Stimulated activated CD4-positive, alpha-beta T cell treated with anti-CD3 and anti-CD28 coated beads, Interleukin-4, amount 100 ng/mL, for 1 hour (primary cell): ENCODE results near the gene PTPRA.
A peak's percentile ranks its signal among the peaks of the same experiment; 100 is the strongest.

ENCODE experiments used
- DNase-seq: peaks from one replicate; pipeline ENCODE4 v3.0.0-alpha.2; 2020

PTPRA gene

GRCh38 chr20:2942439-2942838 lies 69.2 kb downstream of the PTPRA start:
- no peak for DNase-seq

GRCh38 chr20:2946988-2947961 lies 74.0 kb downstream of the PTPRA start:
- no peak for DNase-seq

- no peak for DNase-seq
Measured at GRCh38 chr20:2948968-2949367, 75.7 kb downstream of the PTPRA start.

GRCh38 chr20:2952766-2953165 lies 79.5 kb downstream of the PTPRA start:
- DNase-seq, result no peak

- DNase-seq, result no peak
Measured at GRCh38 chr20:2955257-2955970, 82.1 kb downstream of the PTPRA start.

GRCh38 chr20:2956480-2956879 lies 83.2 kb downstream of the PTPRA start:
- no peak for DNase-seq

- DNase-seq, result no peak
Measured at GRCh38 chr20:2967841-2968240, 94.6 kb downstream of the PTPRA start.

- DNase-seq, result no peak
Measured at GRCh38 chr20:2972126-2972525, 98.8 kb downstream of the PTPRA start.

- DNase-seq, result no peak
Measured at GRCh38 chr20:2973574-2973973, 100.3 kb downstream of the PTPRA start.

- no peak for DNase-seq
Measured at GRCh38 chr20:2978519-2978918, 105.2 kb downstream of the PTPRA start.

GRCh38 chr20:2981646-2982045 lies 108.4 kb downstream of the PTPRA start:
- DNase-seq, result no peak

GRCh38 chr20:2983508-2983907 lies 110.2 kb downstream of the PTPRA start:
- DNase-seq, result no peak

- DNase-seq, result no peak
Measured at GRCh38 chr20:2984028-2984501, 110.8 kb downstream of the PTPRA start.

- peak; percentile 4 for DNase-seq
Measured at GRCh38 chr20:2984956-2985661, 111.8 kb downstream of the PTPRA start.

GRCh38 chr20:2986466-2986865 lies 113.2 kb downstream of the PTPRA start:
- DNase-seq, result peak; percentile 32

- DNase-seq, result no peak
Measured at GRCh38 chr20:2987861-2988260, 114.6 kb downstream of the PTPRA start.

GRCh38 chr20:2991532-2991931 lies 118.3 kb downstream of the PTPRA start:
- no peak for DNase-seq

- no peak for DNase-seq
Measured at GRCh38 chr20:2993250-2993649, 120.0 kb downstream of the PTPRA start.

- DNase-seq, result no peak
Measured at GRCh38 chr20:2995796-2996195, 122.5 kb downstream of the PTPRA start.

- DNase-seq, result no peak
Measured at GRCh38 chr20:2998728-2999127, 125.4 kb downstream of the PTPRA start.

GRCh38 chr20:3000852-3001523 lies 127.7 kb downstream of the PTPRA start:
- no peak for DNase-seq

- no peak for DNase-seq
Measured at GRCh38 chr20:3003416-3003815, 130.1 kb downstream of the PTPRA start.
